H54 (cell line): Measurements from ENCODE around the gene CSAG3.
"Not testable (repeated sequence)": the region's sequence is repeated elsewhere in the genome, so short reads cannot be mapped to it uniquely, and the experiment has no call there.

Source experiments
- DNase-seq: peaks from one replicate; pipeline ENCODE4 v3.0.0; 2011; ENCODE audit warnings: low spot score, mixed read lengths; ENCODE audit not compliant: insufficient read length
- FAIRE-seq: peaks from 3 replicates; lab custom pipeline; 2011; peaks lifted over from hg19 to GRCh38; lab: Jason Lieb, UNC
- POLR2A ChIP-seq: IDR thresholded peaks from 2 replicates; pipeline ENCODE4 v1.6.1; 2011; ENCODE audit warnings: low read depth, mild to moderate bottlenecking, low read length

Gene CSAG3

GRCh38 chrX:152758918-152759317 lies at the start of gene CSAG3:
CSAG3 (plus strand) TSS chrX:152759218.
- not testable (repeated sequence) for DNase-seq, FAIRE-seq

GRCh38 chrX:152713195-152713594 lies 45.8 kb upstream of the CSAG3 start:
- not testable (repeated sequence) for DNase-seq, FAIRE-seq

GRCh38 chrX:152713815-152714787 lies 44.9 kb upstream of the CSAG3 start, which contains the start of gene MAGEA2B:
MAGEA2B (plus strand) TSS chrX:152714628; CDS start chrX:152717107, 2,479 bp downstream.
- DNase-seq, FAIRE-seq: not testable (repeated sequence)

DNA sequence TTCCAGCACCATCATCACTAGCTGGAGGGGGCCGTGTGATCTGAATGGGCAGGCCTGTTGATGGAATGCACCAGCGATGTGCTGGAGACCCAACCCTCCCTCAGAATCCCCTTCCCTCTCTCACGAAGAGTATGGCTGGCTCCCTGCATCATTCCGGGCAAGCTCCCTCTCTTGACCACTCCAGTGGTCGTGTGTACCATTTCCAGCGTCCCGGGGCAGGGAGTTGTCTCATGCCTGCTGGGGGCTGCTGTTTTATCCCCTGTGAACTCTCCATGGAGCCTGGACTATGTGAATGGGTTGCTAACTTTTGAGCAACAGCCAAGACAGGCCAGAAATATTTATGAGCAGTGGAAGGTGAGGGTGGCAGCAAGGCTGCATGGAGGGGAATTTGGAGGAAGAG lies 33.6 kb upstream of the CSAG3 start:
- FAIRE-seq (no peak), DNase-seq (no peak)
- no peak for TF ChIP-seq POLR2A

DNA sequence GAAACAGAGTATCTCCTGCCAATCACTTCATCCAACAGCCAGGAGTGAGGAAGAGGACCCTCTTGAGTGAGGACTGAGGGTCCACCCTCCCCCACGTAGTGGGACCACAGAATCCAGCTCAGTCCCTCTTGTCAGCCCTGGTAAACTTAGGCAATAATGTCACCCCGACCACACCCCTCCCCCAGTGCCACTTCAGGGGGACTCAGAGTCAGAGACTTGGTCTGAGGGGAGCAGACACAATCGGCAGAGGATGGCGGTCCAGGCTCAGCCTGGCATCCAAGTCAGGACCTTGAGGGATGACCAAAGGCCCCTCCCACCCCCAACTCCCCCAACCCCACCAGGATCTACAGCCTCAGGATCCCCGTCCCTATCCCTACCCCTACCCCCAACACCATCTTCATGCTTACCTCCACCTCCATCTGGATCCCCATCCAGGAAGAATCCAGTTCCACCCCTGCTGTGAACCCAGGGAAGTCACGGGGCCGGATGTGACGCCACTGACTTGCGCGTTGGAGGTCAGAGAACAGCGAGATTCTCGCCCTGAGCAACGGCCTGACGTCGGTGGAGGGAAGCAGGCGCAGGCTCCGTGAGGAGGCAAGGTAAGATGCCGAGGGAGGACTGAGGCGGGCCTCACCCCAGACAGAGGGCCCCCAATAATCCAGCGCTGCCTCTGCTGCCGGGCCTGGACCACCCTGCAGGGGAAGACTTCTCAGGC lies 25.6 kb upstream of the CSAG3 start, which contains the start of the genes CSAG1 and MAGEA12:
Gene CSAG1, minus strand, starts transcription at position 461 of the 715 bp plus-strand sequence. CDS start 1,261 bp downstream, outside the sequence.
Gene MAGEA12, plus strand, starts transcription at position 497 of the 715 bp plus-strand sequence. CDS start 2,405 bp downstream, outside the sequence.
- DNase-seq: no peak
- no peak for FAIRE-seq
- TF ChIP-seq POLR2A: no peak

DNA sequence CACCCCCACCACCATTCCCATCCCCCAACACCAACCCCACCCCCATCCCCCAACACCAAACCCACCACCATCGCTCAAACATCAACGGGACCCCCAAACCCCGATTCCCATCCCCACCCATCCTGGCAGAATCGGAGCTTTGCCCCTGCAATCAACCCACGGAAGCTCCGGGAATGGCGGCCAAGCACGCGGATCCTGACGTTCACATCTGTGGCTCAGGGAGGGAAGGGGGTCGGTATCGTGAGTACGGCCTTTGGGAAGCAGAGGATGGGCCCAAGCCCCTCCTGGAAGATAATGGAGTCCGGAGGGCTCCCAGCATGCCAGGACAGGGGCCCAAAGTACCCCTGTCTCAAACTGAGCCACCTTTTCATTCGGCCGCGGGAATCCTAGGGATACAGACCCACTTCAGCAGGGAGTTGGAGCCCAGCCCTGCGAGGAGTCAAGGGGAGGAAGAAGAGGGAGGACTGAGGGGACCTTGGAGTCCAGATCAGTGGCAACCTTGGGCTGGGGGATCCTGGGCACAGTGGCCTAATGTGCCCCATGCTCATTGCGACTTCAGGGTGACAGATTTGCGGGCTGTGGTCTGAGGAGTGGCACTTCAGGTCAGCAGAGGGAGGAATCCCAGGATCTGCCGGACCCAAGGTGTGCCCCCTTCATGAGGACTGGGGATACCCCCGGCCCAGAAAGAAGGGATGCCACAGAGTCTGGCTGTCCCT lies 24.7 kb upstream of the CSAG3 start:
- not testable (repeated sequence) for FAIRE-seq, DNase-seq

DNA sequence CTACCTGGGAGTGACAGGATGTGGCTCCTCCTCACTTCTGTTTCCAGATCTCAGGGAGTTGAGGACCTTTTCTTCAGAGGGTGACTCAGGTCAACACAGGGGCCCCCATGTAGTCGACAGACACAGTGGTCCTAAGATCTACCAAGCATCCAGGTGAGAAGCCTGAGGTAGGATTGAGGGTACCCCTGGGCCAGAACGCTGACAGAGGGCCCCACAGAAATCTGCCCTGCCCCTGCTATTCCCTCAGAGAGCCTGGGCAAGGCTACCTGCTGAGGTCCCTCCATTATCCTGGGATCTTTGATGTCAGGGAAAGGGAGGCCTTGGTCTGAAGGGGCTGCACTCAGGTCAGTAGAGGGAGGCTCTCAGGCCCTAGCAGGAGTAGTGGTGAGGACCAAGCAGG lies 23.9 kb upstream of the CSAG3 start:
- TF ChIP-seq POLR2A: no peak
- FAIRE-seq: no peak

DNA sequence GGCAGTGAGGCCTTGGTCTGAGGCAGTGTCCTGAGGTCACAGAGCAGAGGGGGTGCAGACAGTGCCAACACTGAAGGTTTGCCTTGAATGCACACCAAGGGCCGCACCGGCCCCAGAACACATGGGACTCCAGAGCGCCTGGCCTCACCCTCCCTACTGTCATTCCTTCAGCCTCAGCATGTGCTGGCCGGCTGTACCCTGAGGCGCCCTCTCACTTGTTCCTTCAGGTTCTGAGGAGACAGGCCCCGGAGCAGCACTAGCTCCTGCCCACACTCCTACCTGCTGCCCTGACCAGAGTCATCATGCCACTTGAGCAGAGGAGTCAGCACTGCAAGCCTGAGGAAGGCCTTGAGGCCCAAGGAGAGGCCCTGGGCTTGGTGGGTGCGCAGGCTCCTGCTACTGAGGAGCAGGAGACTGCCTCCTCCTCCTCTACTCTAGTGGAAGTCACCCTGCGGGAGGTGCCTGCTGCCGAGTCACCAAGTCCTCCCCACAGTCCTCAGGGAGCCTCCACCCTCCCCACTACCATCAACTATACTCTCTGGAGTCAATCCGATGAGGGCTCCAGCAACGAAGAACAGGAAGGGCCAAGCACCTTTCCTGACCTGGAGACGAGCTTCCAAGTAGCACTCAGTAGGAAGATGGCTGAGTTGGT lies 23.0 kb upstream of the CSAG3 start:
- no peak for DNase-seq
- no peak for TF ChIP-seq POLR2A
- FAIRE-seq: no peak

More for the DNA sequence above, 23.9 kb upstream of the CSAG3 start:
- no peak for DNase-seq

- FAIRE-seq, DNase-seq: not testable (repeated sequence)
Observed at GRCh38 chrX:152736528-152736927, 22.5 kb upstream of the CSAG3 start.

DNA sequence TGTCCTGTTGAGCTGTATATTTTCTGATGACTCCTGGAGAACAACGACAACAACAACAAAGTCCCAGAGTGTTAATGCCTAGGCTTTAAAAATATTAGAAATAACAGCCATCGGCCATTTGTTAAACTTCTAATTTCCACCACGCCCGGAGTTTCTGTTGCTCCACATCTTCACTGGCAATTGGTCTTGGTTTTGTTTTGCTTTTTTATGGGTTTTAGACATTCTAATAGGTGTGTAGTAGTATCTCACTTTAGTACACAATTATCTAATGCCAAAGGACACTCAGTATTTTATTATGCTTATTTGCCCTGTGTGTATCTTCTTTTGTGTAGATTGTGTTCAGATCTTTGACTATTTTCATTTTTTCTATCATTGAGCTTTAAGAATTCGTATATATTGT lies 20.5 kb upstream of the CSAG3 start:
- TF ChIP-seq POLR2A: no peak
- FAIRE-seq: no peak
- no peak for DNase-seq

DNA sequence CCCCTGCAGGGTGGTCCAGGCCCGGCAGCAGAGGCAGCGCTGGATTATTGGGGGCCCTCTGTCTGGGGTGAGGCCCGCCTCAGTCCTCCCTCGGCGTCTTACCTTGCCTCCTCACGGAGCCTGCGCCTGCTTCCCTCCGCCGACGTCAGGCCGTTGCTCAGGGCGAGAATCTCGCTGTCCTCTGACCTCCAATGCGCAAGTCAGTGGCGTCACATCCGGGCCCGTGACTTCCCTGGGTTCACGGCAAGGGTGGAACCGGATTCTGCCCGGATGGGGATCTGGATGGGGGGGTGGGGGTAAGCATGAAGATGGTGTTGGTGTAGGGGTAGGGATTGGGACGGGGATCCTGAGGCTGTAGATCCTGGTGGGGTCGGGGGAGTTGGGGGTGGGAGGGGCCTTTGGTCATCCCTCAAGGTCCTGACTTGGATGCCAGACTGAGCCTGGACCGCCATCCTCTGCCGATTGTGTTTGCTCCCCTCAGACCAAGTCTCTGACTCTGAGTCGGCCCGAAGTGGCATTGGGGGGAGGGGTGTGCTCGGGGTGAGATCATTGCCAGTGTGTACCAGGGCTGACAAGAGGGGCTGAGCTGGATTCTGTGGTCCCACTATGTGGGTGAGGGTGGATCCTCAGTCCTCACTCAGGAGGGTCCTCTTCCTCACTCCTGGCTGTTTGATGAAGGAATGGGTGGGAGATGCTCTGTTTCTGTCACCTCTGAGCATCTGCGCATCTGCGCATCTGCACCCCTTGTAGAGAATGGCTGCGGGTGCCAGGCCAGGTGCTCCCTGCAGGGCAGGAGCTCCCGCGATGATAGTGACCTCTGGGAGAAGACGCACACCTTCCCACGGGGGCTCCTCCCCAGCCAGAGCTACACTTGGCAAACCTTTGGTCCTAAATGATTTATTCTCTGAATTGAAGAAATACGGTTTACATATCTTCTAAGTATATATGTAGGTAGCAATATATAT lies 5.0 kb upstream of the CSAG3 start, which contains the start of gene MAGEA2:
Gene MAGEA2, minus strand, starts transcription at position 157 of the 965 bp plus-strand sequence. CDS start 2,479 bp downstream, outside the sequence.
- not testable (repeated sequence) for DNase-seq, FAIRE-seq

DNA sequence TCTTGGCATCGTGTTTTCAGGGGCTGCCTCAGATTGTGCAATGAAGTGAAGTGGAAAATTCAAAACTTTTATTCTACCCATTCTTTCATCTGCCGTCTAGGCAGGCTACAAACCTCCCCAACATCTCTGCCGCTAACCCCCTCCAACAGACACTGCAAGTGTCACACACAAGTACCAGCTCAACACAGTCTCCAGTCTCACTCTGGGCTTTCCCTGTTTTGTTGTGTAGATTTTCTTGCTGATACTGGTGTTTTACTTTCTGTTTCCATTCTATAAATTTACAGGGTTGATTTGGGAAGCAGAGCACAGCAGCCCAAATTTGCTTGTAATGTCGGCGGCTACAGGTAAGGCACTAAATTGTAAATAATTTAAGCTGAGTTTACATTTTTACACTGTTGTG lies 4.1 kb upstream of the CSAG3 start:
- FAIRE-seq, DNase-seq: not testable (repeated sequence)

DNA sequence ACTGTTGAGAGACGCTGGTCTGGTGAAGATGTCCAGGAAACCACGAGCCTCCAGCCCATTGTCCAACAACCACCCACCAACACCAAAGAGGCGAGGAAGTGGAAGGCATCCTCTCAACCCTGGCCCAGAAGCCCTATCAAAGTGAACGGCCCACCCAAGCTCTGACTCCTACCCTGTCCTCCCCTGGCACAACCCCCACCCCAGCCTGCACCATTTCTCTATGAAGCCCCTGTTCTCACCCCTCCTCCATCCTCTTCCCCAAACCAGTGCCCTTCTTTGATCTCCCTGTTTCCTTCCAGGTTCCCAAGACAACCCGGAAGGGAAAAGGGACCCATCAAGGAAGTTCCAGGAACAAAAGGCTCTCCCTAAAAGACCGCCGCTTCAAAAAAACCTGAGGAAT lies 526 bp downstream of the CSAG3 start:
- FAIRE-seq, DNase-seq: not testable (repeated sequence)

GRCh38 chrX:152761582-152761981 lies 2.6 kb downstream of the CSAG3 start:
- not testable (repeated sequence) for FAIRE-seq, DNase-seq

DNA sequence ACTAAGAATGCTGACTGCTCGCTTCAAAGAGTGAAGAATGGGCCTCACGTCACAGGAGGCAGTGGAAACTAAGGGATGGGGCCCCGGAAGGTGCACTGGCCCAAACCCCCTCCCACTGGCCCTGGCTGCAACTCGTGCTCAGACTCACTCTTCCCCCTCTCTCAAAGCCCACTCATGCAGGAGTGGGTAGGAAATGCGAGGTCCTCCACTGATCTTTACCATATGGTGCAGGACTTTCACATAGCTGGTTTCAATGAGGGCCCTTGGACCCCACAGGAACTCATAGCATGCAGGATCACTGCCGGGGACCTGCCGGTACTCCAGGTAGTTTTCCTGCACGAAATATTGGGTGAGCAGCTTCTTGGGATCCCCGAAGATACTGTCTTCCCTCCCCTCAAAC lies 7.5 kb downstream of the CSAG3 start:
- DNase-seq, FAIRE-seq: not testable (repeated sequence)

- not testable (repeated sequence) for FAIRE-seq
Observed at GRCh38 chrX:152769549-152770289, 10.7 kb downstream of the CSAG3 start, which contains the start of gene MAGEA6. MAGEA6 (minus strand) TSS chrX:152769689; CDS start chrX:152767650, 2,039 bp downstream.

More at GRCh38 chrX:152769549-152770289, 10.7 kb downstream of the CSAG3 start, which contains the start of gene MAGEA6:
- DNase-seq: not testable (repeated sequence)
